K562 (cell line): Measurements from ENCODE around the gene CACNA2D3. TPM values are rescaled to one million over a fixed set of nuclear protein-coding genes. Genes with fewer than 3 reads are reported as not detected.
"Not testable (repeated sequence)": the region's sequence is repeated elsewhere in the genome, so short reads cannot be mapped to it uniquely, and the experiment has no call there.

Experiments
- ATAC-seq: fragments of 200-7000 bp; cut with Tn5 transposase; 3 replicates; pipeline ENCODE4 v1.9.1; 2020; ENCODE audit warnings: moderate library complexity
- BruUV-seq: library from RNA; stranded (reverse); fragments of 400-500 nt; replicated peaks from 2 replicates; lab custom pipeline; 2021; lab: Mats Ljungman, UMichigan
- CTCF ChIA-PET: fragments of 300-600 bp; formaldehyde crosslinking; extraction: SDS; loops from one replicate; lab custom pipeline; 2021; ENCODE audit warnings: low intra/inter-chr PET ratio; lab: Yijun Ruan, JAX
- POLR2A ChIA-PET: fragments of 300-600, 350-650 bp; sonication (Branson Sonifier 250); formaldehyde crosslinking; extraction: SDS; loops from one replicate; lab custom pipeline; 2021; ENCODE audit warnings: antibody characterized with exemption, inconsistent platforms; lab: Yijun Ruan, JAX
- DNase-seq, 4 experiments: peaks; one replicate each; pipeline versions ENCODE4 v3.0.0 to v3.0.0-alpha.2; 2011 to 2018; ENCODE audit warnings: low spot score in 3 of 4, mixed read lengths in 3 of 4; ENCODE audit errors: extremely low read depth in 1 of 4
- FAIRE-seq: peaks from 2 replicates; lab custom pipeline; 2011; peaks lifted over from hg19 to GRCh38; lab: Jason Lieb, UNC
- H2AFZ ChIP-seq: 2 replicates; pipeline ENCODE4 v1.6.0; 2011; ENCODE audit warnings: low read depth, low read length, control low read depth, inconsistent platforms
- H3K27ac ChIP-seq: fragments of 200-600 bp; 3 replicates; pipeline ENCODE4 v1.8.0; 2011; ENCODE audit warnings: low read depth, mild to moderate bottlenecking, control low read depth, inconsistent platforms, low read length, moderate library complexity, mixed read lengths; ENCODE audit errors: extremely low read depth
- H3K27me3 ChIP-seq, 2 experiments: fragments of 300-600 bp in 1 of 2; 2 replicates in 1 of 2; 3 replicates in 1 of 2; pipeline versions ENCODE4 v1.6.0 to v1.8.0; 2011; ENCODE audit warnings: inconsistent platforms in 2 of 2, low read length in 2 of 2, mild to moderate bottlenecking in 1 of 2, mixed read lengths in 1 of 2, moderate library complexity in 1 of 2; ENCODE audit not compliant: control insufficient read depth in 2 of 2, insufficient read depth in 2 of 2
- H3K36me3 ChIP-seq: fragments of 300-600 bp; 3 replicates; pipeline ENCODE4 v1.8.0; 2011; ENCODE audit warnings: mild to moderate bottlenecking, low read length, inconsistent platforms; ENCODE audit not compliant: control insufficient read depth, insufficient read depth
- H3K4me1 ChIP-seq, 2 experiments: fragments of 200-600 bp in 1 of 2; replicated peaks in 1 of 2; 2 replicates in 1 of 2; 3 replicates in 1 of 2; pipeline versions ENCODE4 v1.5.1 to v1.8.0; 2011; ENCODE audit warnings: inconsistent platforms in 2 of 2, low read length in 2 of 2, mild to moderate bottlenecking in 1 of 2, mixed read lengths in 1 of 2, moderate library complexity in 1 of 2; ENCODE audit not compliant: control insufficient read depth in 2 of 2, insufficient read depth in 2 of 2
- H3K4me2 ChIP-seq: 2 replicates; pipeline ENCODE4 v1.6.1; 2011; ENCODE audit warnings: low read length, control low read depth, inconsistent platforms, mixed read lengths; ENCODE audit not compliant: insufficient read depth
- H3K4me3 ChIP-seq: fragments of 200-600 bp; sonication (generic), shearing (Covaris generic); 2 replicates; pipeline ENCODE4 v1.5.1; 2016; ENCODE audit warnings: control low read depth, inconsistent platforms
- H3K79me2 ChIP-seq: fragments of 200-600 bp; 3 replicates; pipeline ENCODE4 v1.8.0; 2011; ENCODE audit warnings: low read length, inconsistent platforms; ENCODE audit not compliant: control insufficient read depth, insufficient read depth
- H3K9ac ChIP-seq, 2 experiments: 2 replicates each; pipeline versions ENCODE4 v1.6.0 to v1.6.1; 2011; ENCODE audit warnings: low read depth in 2 of 2, low read length in 2 of 2, control low read depth in 1 of 2, inconsistent platforms in 1 of 2, mild to moderate bottlenecking in 1 of 2, mixed read lengths in 1 of 2; ENCODE audit not compliant: insufficient read depth in 1 of 2
- H3K9me1 ChIP-seq: one replicate; pipeline ENCODE4 v1.6.0; 2011; ENCODE audit warnings: inconsistent platforms, mild to moderate bottlenecking, low read length, moderate library complexity; ENCODE audit not compliant: control insufficient read depth, insufficient read depth
- H3K9me3 ChIP-seq: replicated peaks from 2 replicates; pipeline ENCODE4 v1.5.1; 2011; ENCODE audit warnings: low read depth, low read length, inconsistent platforms; ENCODE audit not compliant: control insufficient read depth, insufficient read depth
- H4K20me1 ChIP-seq: replicated peaks from 2 replicates; pipeline ENCODE4 v1.6.1; 2011; ENCODE audit warnings: low read length, inconsistent platforms, mixed read lengths; ENCODE audit not compliant: control insufficient read depth, insufficient read depth
- KAT2B ChIP-seq: IDR thresholded peaks from one replicate; pipeline ENCODE4 v1.6.1; 2012; ENCODE audit warnings: low read depth, mild to moderate bottlenecking, control low read depth, inconsistent platforms, low read length, moderate library complexity
- POLR2B ChIP-seq: fragments of 450-650 bp; IDR thresholded peaks from 2 replicates; pipeline ENCODE4 v1.6.1; 2018; ENCODE audit warnings: low read depth; ENCODE audit not compliant: partially characterized antibody
- ZNF707 ChIP-seq: fragments of 250-450 bp; sonication (Bioruptor Pico); conservative IDR thresholded peaks from 2 replicates; pipeline ENCODE4 v1.8.0; 2022; ENCODE audit warnings: inconsistent platforms, mild to moderate bottlenecking, moderate library complexity
- WGBS: fragments of 100-300 bp; shearing (Covaris generic); methylation state at CpG from one replicate; pipeline ENCODE4 v1.1.6; 2016; ENCODE audit warnings: low coverage, mixed read lengths; ENCODE audit not compliant: insufficient coverage; ENCODE audit errors: missing lambda C conversion rate; 5-methylcytosine and 5-hydroxymethylcytosine counted together
- in situ Hi-C: fragments of 300-500 bp; cut with MboI; formaldehyde crosslinking; loops from 4 replicates; pipeline ENCODE4 v1.15.0; 2018; ENCODE audit warnings: inconsistent platforms, mixed read lengths
- intact Hi-C: fragments of 100-400 bp; cut with micrococcal nuclease; formaldehyde crosslinking; loops from 2 replicates; pipeline ENCODE4 v1.14.2; 2022
- polyA plus RNA-seq, 8 experiments: library from polyadenylated mRNA; depleted of rRNA in 4 of 8; stranded (reverse) in 5 of 8; unstranded in 3 of 8; fragments of >200 nt; fragmentation: Nextera tagmentation in 2 of 8; fragmentation: Illumina TruSeq in 1 of 8; extraction: Ambion mirVana in 2 of 8; extraction: Trizol in 1 of 8; gene quantifications; 2 replicates each; pipeline versions ENCODE4 v1.2.1 to v1.2.3, GENCODE V29; 2011 to 2014; ENCODE audit warnings: inconsistent platforms in 1 of 8, missing spikeins in 1 of 8
- total RNA-seq, 7 experiments: library from RNA; depleted of rRNA in 6 of 7; stranded (reverse); fragments of >200 nt in 6 of 7; fragmentation: Illumina TruSeq in 2 of 7; extraction: Trizol in 2 of 7; gene quantifications; 2 replicates each; pipeline versions ENCODE4 v1.2.1 to v1.2.3, GENCODE V29; 2011 to 2021; ENCODE audit warnings: low replicate concordance in 1 of 7
- TF ChIP-seq, protein P1 (sequence below): sonication (generic); formaldehyde crosslinking; IDR thresholded peaks from 2 replicates; pipeline ENCODE4 v1.8.1; 2023; ENCODE audit warnings: mild to moderate bottlenecking, missing genetic modification reagents

The CACNA2D3 gene
- total and polyA plus RNA-seq, 9 of the 15 experiments (the other 6 are each of a cell fraction or from before 2014, with no cell fraction given), result 0.01 TPM; not detected in 8

DNA sequence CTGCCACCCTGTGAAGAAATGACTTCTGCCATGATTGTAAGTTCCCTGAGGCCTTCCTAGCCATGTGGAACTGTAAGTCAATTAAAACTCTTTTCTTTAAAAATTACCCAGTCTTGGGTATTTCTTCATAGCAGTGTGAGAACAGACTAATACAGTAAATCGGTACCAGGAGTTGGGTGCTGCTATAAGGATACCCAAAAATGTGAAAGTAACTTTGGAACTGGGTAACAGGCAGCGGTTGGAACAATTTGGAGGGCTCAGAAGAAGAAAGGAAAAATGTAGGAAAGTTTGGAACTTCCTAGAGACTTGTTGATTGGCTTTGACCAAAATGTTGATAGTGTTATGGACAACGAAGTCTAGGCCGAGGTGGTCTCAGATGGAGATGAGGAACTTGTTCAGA is 6.2 kb upstream of the CACNA2D3 start:
- H3K4me3 ChIP-seq, in situ Hi-C loops, ATAC-seq, H3K4me1 ChIP-seq, H3K4me2 ChIP-seq, H3K79me2 ChIP-seq, H2AFZ ChIP-seq, FAIRE-seq, H3K9ac ChIP-seq, H3K9me1 ChIP-seq, BruUV-seq, CTCF ChIA-PET, DNase-seq, H3K9me3 ChIP-seq, H3K27me3 ChIP-seq, H3K27ac ChIP-seq, H3K36me3 ChIP-seq, H4K20me1 ChIP-seq, POLR2A ChIA-PET, intact Hi-C loops: not testable (repeated sequence)
- 0% methylated on average over 4 of the region's 4 CpGs for WGBS
- TF ChIP-seq ZNF707 (CRISPR knock-in tag), result peak; percentile 77

GRCh38 chr3:54120657-54121413 is 1.5 kb upstream of the CACNA2D3 start:
- Histone ChIP-seq H3K9me3 (no peaks in the 10 kb centered on the region), H3K4me3 (no peak overlapping the region), H3K36me3 (no peaks in the 10 kb centered on the region), H3K79me2 (no peaks in the 10 kb centered on the region), H3K9ac (no peak overlapping the region), H3K4me1 (no peaks in the 10 kb centered on the region; a peak in 1 of 5 replicates), H3K27me3 (peaks cover 0 to 5% of the 10 kb centered on the region in 2 experiments; a peak in 1 of 5 replicates), H3K9me1 (no peaks in the 10 kb centered on the region), H3K27ac (no peak overlapping the region), H3K4me2 (no peak overlapping the region), H4K20me1 (no peaks in the 10 kb centered on the region), H2AFZ (no peak overlapping the region)
- no TSS peak for BruUV-seq
- ATAC-seq (no peak), DNase-seq (no peak), FAIRE-seq (no peak)
- ChIA-PET POLR2A (no interaction called here), CTCF (no interaction called here)
- 2% methylated on average over 9 of the region's 45 CpGs for WGBS
- intact Hi-C loops (no loop called here), in situ Hi-C loops (no loop called here)
- TF ChIP-seq, protein P1, sequence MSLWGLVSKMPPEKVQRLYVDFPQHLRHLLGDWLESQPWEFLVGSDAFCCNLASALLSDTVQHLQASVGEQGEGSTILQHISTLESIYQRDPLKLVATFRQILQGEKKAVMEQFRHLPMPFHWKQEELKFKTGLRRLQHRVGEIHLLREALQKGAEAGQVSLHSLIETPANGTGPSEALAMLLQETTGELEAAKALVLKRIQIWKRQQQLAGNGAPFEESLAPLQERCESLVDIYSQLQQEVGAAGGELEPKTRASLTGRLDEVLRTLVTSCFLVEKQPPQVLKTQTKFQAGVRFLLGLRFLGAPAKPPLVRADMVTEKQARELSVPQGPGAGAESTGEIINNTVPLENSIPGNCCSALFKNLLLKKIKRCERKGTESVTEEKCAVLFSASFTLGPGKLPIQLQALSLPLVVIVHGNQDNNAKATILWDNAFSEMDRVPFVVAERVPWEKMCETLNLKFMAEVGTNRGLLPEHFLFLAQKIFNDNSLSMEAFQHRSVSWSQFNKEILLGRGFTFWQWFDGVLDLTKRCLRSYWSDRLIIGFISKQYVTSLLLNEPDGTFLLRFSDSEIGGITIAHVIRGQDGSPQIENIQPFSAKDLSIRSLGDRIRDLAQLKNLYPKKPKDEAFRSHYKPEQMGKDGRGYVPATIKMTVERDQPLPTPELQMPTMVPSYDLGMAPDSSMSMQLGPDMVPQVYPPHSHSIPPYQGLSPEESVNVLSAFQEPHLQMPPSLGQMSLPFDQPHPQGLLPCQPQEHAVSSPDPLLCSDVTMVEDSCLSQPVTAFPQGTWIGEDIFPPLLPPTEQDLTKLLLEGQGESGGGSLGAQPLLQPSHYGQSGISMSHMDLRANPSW (CRISPR knock-in tag), result no peak
- TF ChIP-seq KAT2B (no peak), POLR2B (no peak)
